Mesothelial cell of epicardium (in vitro differentiated cells): Measurements from ENCODE around the gene UBE2O. TPM values are rescaled to one million over a fixed set of nuclear protein-coding genes. Genes with fewer than 3 reads are reported as not detected.

Experiments used
- DNase-seq, 2 experiments: peaks; one replicate each; pipeline ENCODE4 v3.0.0; 2021; ENCODE audit warnings: low spot score in 2 of 2; ENCODE audit not compliant: unreplicated experiment in 2 of 2
- H3K27ac Mint-ChIP-seq: 2 replicates; pipeline ENCODE4 v1.8.0; 2021; ENCODE audit warnings: mixed read lengths
- H3K27me3 Mint-ChIP-seq: 2 replicates; pipeline ENCODE4 v1.8.0; 2021; ENCODE audit warnings: low read depth, mixed read lengths
- H3K36me3 Mint-ChIP-seq: 2 replicates; pipeline ENCODE4 v1.8.0; 2021; ENCODE audit warnings: mixed read lengths
- H3K4me1 Mint-ChIP-seq: 2 replicates; pipeline ENCODE4 v1.8.0; 2021; ENCODE audit warnings: mixed read lengths
- H3K4me3 Mint-ChIP-seq: 2 replicates; pipeline ENCODE4 v1.8.0; 2021; ENCODE audit warnings: mild to moderate bottlenecking, moderate library complexity, mixed read lengths
- H3K9me3 Mint-ChIP-seq: 2 replicates; pipeline ENCODE4 v1.8.0; 2021; ENCODE audit warnings: mixed read lengths
- CTCF ChIP-seq: fragments of 200-600 bp; sonication (generic); IDR thresholded peaks from one replicate; pipeline ENCODE4 v1.5.0; 2021; ENCODE audit warnings: antibody characterized with exemption; ENCODE audit not compliant: unreplicated experiment
- total RNA-seq: library from RNA; stranded (reverse); gene quantifications from 3 replicates; pipeline ENCODE4 v1.2.1, GENCODE V29; 2021

The UBE2O gene
- total RNA-seq, 1 donor from 2014 or later: 46.3 TPM

GRCh38 chr17:76495663-76496400, 42.9 kb upstream of the UBE2O start:
- no peak for DNase-seq
- Mint-ChIP-seq H3K9me3 (no peaks in the 10 kb centered on the region), H3K27me3 (peaks cover 7% of the 10 kb centered on the region), H3K4me3 (no peak overlapping the region), H3K27ac (no peak overlapping the region), H3K36me3 (no peaks in the 10 kb centered on the region), H3K4me1 (peaks cover 44% of the 10 kb centered on the region)
- TF ChIP-seq CTCF: no peak

- Mint-ChIP-seq H3K4me1 (peaks cover 26% of the 10 kb centered on the region), H3K27ac (no peak overlapping the region), H3K27me3 (peaks cover 3% of the 10 kb centered on the region), H3K4me3 (no peak overlapping the region), H3K36me3 (no peaks in the 10 kb centered on the region), H3K9me3 (no peaks in the 10 kb centered on the region)
- DNase-seq: no peak
- TF ChIP-seq CTCF: no peak
Measured at GRCh38 chr17:76493505-76494167, 40.7 kb upstream of the UBE2O start.

GRCh38 chr17:76492989-76493501, 40.1 kb upstream of the UBE2O start:
- no peak for TF ChIP-seq CTCF
- H3K27ac Mint-ChIP-seq: peak overlapping the region; percentile 30
- DNase-seq: no peak
- peaks cover 20% of the 10 kb centered on the region for H3K4me1 Mint-ChIP-seq
- H3K27me3 Mint-ChIP-seq: peaks cover 3% of the 10 kb centered on the region
- no peaks in the 10 kb centered on the region for H3K36me3 Mint-ChIP-seq
- no peaks in the 10 kb centered on the region for H3K9me3 Mint-ChIP-seq
- H3K4me3 Mint-ChIP-seq: no peak overlapping the region

GRCh38 chr17:76492123-76492988, 39.4 kb upstream of the UBE2O start:
- H3K9me3 Mint-ChIP-seq: no peaks in the 10 kb centered on the region
- H3K4me3 Mint-ChIP-seq: no peak overlapping the region
- DNase-seq: no peak
- TF ChIP-seq CTCF: no peak
- peaks cover 1% of the 10 kb centered on the region for H3K36me3 Mint-ChIP-seq
- no peak overlapping the region for H3K27ac Mint-ChIP-seq
- peaks cover 16% of the 10 kb centered on the region for H3K4me1 Mint-ChIP-seq
- peaks cover 3% of the 10 kb centered on the region for H3K27me3 Mint-ChIP-seq

GRCh38 chr17:76491271-76492122, 38.5 kb upstream of the UBE2O start:
- H3K4me1 Mint-ChIP-seq: peaks cover 16% of the 10 kb centered on the region
- DNase-seq: no peak
- no peak overlapping the region for H3K27ac Mint-ChIP-seq
- no peaks in the 10 kb centered on the region for H3K9me3 Mint-ChIP-seq
- peaks cover 3% of the 10 kb centered on the region for H3K27me3 Mint-ChIP-seq
- peaks cover 1% of the 10 kb centered on the region for H3K36me3 Mint-ChIP-seq
- no peak for TF ChIP-seq CTCF
- no peak overlapping the region for H3K4me3 Mint-ChIP-seq
